Astrocyte of the spinal cord (primary cell): ENCODE results near the gene RB1.
A peak's percentile ranks its signal among the peaks of the same experiment; 100 is the strongest.
"Not testable (repeated sequence)": the region's sequence is repeated elsewhere in the genome, so short reads cannot be mapped to it uniquely, and the experiment has no call there.

ENCODE experiments used
- DNase-seq: peaks from one replicate; pipeline ENCODE4 v3.0.0; 2011; ENCODE audit warnings: low read depth, low spot score
- H3K4me3 ChIP-seq: 2 replicates; pipeline ENCODE4 v1.5.1; 2011; ENCODE audit warnings: low read depth, mild to moderate bottlenecking, low read length, moderate library complexity
- CTCF ChIP-seq: IDR thresholded peaks from 2 replicates; pipeline ENCODE4 v1.5.1; 2012; ENCODE audit warnings: low read depth, mild to moderate bottlenecking, low read length, inconsistent platforms
- in situ Hi-C: cut with HindIII; loops from 2 replicates; pipeline ENCODE4 v1.10.0; 2017; ENCODE audit warnings: low sequenced_read_pairs

The RB1 gene

GRCh38 chr13:48448959-48449614, 145.5 kb downstream of the RB1 start:
- no peak overlapping the region for H3K4me3 ChIP-seq
- no peak for TF ChIP-seq CTCF

GRCh38 chr13:48449656-48450055, 146.1 kb downstream of the RB1 start:
- H3K4me3 ChIP-seq = no peak overlapping the region
- TF ChIP-seq CTCF = no peak
- no peak for DNase-seq
- in situ Hi-C loops = no loop called here

More at GRCh38 chr13:48448959-48449614, 145.5 kb downstream of the RB1 start:
- in situ Hi-C loops = no loop called here
- peak; percentile 69 for DNase-seq

GRCh38 chr13:48451196-48451595, 147.6 kb downstream of the RB1 start:
- H3K4me3 ChIP-seq, in situ Hi-C loops: not testable (repeated sequence)
- peak; percentile 45 for DNase-seq

GRCh38 chr13:48456546-48456945, 153.0 kb downstream of the RB1 start:
- DNase-seq = no peak
- in situ Hi-C loops = no loop called here
- no peak for TF ChIP-seq CTCF
- H3K4me3 ChIP-seq = no peak overlapping the region

- in situ Hi-C loops = no loop called here
- no peak for TF ChIP-seq CTCF
- no peak for DNase-seq
- H3K4me3 ChIP-seq = no peak overlapping the region
These were observed 154.2 kb downstream of the RB1 start for GRCh38 chr13:48457578-48458242.

GRCh38 chr13:48475230-48475629, 171.7 kb downstream of the RB1 start:
- in situ Hi-C loops = no loop called here
- no peak overlapping the region for H3K4me3 ChIP-seq
- no peak for TF ChIP-seq CTCF
- no peak for DNase-seq

- H3K4me3 ChIP-seq = no peak overlapping the region
- no peak for DNase-seq
- in situ Hi-C loops = no loop called here
- TF ChIP-seq CTCF = no peak
These were observed 172.7 kb downstream of the RB1 start for GRCh38 chr13:48476215-48476614.
